Endothelial cell (in vitro differentiated cells): ENCODE results near the gene NFKB1. TPM values are rescaled to one million over a fixed set of nuclear protein-coding genes. Genes with fewer than 3 reads are reported as not detected.

ENCODE experiments used
- DNase-seq: peaks from one replicate; pipeline ENCODE4 v3.0.0; 2021; ENCODE audit warnings: low spot score
- H3K27ac Mint-ChIP-seq: one replicate; pipeline ENCODE4 v1.8.0; 2021; ENCODE audit warnings: mixed read lengths, inconsistent platforms; ENCODE audit not compliant: unreplicated experiment
- H3K27me3 Mint-ChIP-seq: one replicate; pipeline ENCODE4 v1.8.0; 2021; ENCODE audit warnings: mild to moderate bottlenecking, moderate library complexity, mixed read lengths, inconsistent platforms; ENCODE audit not compliant: unreplicated experiment
- H3K36me3 Mint-ChIP-seq: one replicate; pipeline ENCODE4 v1.8.0; 2021; ENCODE audit warnings: mild to moderate bottlenecking, low read depth, mixed read lengths, inconsistent platforms; ENCODE audit not compliant: unreplicated experiment
- H3K4me1 Mint-ChIP-seq: one replicate; pipeline ENCODE4 v1.8.0; 2021; ENCODE audit warnings: mild to moderate bottlenecking, mixed read lengths, inconsistent platforms; ENCODE audit not compliant: unreplicated experiment
- H3K4me3 Mint-ChIP-seq: one replicate; pipeline ENCODE4 v1.8.0; 2021; ENCODE audit warnings: mild to moderate bottlenecking, mixed read lengths, inconsistent platforms; ENCODE audit not compliant: unreplicated experiment
- H3K9me3 Mint-ChIP-seq: one replicate; pipeline ENCODE4 v1.8.0; 2021; ENCODE audit warnings: mixed read lengths, inconsistent platforms; ENCODE audit not compliant: unreplicated experiment
- total RNA-seq: library from RNA; stranded (reverse); fragmentation: NEBNext Ultra II Directional; extraction: Animal tissue kit (Norgen Biotek cat#: 25700); gene quantifications from one replicate; pipeline ENCODE4 v1.2.1, GENCODE V29; 2021; ENCODE audit not compliant: unreplicated experiment
- TF ChIP-seq, protein P1 (sequence below): fragments of 200-600 bp; sonication (generic); IDR thresholded peaks from one replicate; pipeline ENCODE4 v1.5.0; 2021; ENCODE audit warnings: antibody characterized with exemption; ENCODE audit not compliant: unreplicated experiment

Gene NFKB1
- total RNA-seq, 1 donor from 2014 or later, result 26.0 TPM

DNA sequence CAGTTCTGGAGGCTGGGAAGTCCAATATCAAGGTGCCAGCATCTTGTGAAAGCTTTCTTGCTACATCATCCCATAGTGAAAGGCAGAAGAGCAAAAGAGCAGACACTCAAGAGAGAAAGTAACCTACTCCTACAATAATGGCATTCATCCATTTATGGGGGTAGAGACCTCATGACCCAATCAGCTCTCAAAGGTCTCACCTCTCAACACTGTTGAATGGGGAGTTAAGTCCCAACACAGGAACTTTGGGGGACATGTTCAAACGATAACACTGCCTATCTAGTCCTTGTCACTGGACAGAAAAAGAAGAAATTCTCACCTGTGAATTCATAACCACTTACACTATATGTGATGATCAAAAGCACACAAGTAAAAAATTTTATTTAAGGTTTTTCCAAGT lies 6.6 kb upstream of the NFKB1 start:
- TF ChIP-seq, protein P1, sequence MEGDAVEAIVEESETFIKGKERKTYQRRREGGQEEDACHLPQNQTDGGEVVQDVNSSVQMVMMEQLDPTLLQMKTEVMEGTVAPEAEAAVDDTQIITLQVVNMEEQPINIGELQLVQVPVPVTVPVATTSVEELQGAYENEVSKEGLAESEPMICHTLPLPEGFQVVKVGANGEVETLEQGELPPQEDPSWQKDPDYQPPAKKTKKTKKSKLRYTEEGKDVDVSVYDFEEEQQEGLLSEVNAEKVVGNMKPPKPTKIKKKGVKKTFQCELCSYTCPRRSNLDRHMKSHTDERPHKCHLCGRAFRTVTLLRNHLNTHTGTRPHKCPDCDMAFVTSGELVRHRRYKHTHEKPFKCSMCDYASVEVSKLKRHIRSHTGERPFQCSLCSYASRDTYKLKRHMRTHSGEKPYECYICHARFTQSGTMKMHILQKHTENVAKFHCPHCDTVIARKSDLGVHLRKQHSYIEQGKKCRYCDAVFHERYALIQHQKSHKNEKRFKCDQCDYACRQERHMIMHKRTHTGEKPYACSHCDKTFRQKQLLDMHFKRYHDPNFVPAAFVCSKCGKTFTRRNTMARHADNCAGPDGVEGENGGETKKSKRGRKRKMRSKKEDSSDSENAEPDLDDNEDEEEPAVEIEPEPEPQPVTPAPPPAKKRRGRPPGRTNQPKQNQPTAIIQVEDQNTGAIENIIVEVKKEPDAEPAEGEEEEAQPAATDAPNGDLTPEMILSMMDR, result no peak
- Mint-ChIP-seq H3K27ac (no peak overlapping the region), H3K9me3 (no peaks in the 10 kb centered on the region), H3K4me1 (no peaks in the 10 kb centered on the region), H3K36me3 (no peaks in the 10 kb centered on the region), H3K27me3 (no peaks in the 10 kb centered on the region), H3K4me3 (no peak overlapping the region)
- DNase-seq, result no peak

DNA sequence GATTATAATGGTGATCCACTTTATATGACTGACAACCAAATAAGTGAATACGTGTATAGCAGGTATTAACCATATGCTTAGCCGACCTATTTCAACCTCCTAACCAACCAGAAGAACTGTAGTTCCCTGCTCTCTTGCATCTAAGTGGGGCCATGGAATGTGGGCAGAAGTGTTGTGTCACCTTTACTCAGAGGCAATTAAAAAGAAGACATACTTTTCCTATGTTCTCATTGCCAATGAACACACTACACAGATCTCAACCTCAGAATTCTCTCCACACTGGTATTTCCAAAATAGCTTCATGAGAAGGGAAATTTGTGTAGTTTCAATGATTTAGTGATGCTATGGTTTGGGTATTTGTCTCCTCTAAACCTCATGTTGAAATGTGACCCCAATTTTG lies 3.2 kb upstream of the NFKB1 start:
- Mint-ChIP-seq H3K36me3 (peaks cover 5% of the 10 kb centered on the region), H3K27me3 (peaks cover 6% of the 10 kb centered on the region), H3K4me3 (no peak overlapping the region), H3K4me1 (peaks cover 6% of the 10 kb centered on the region), H3K27ac (no peak overlapping the region), H3K9me3 (no peaks in the 10 kb centered on the region)
- TF ChIP-seq, protein P1, result no peak
- DNase-seq, result no peak

DNA sequence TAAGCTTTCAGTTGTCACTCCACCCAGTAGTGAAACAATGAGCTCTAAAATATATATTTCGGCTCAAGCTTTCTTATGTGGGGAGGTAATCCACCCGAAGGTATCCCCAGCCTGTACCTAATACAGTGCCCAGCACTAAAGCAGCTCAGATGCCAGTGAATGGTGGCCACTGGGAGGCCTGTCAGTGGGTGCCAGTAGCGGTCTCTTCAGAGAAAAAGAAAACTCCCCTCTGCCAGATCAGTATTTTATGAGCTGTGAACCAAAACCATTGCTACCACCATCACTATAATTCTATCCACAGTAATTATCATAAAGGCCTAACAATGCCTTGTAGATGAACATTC lies 835 bp upstream of the NFKB1 start:
- peaks cover 21% of the 10 kb centered on the region for H3K4me1 Mint-ChIP-seq
- H3K27ac Mint-ChIP-seq, result peak overlapping the region; percentile 22
- peaks cover 5% of the 10 kb centered on the region for H3K36me3 Mint-ChIP-seq

DNA sequence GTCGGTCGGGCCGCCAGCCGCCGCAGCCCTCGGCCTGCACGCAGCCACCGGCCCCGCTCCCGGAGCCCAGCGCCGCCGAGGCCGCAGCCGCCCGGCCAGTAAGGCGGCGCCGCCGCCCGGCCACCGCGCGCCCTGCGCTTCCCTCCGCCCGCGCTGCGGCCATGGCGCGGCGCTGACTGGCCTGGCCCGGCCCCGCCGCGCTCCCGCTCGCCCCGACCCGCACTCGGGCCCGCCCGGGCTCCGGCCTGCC lies 213 bp downstream of the NFKB1 start:
- H3K27me3 Mint-ChIP-seq, result peaks cover 6% of the 10 kb centered on the region
- H3K4me3 Mint-ChIP-seq, result no peak overlapping the region
- H3K36me3 Mint-ChIP-seq, result peaks cover 5% of the 10 kb centered on the region
- DNase-seq, result peak; percentile 65
- no peaks in the 10 kb centered on the region for H3K9me3 Mint-ChIP-seq
- TF ChIP-seq, protein P1, result no peak
- peaks cover 21% of the 10 kb centered on the region for H3K4me1 Mint-ChIP-seq
- no peak overlapping the region for H3K27ac Mint-ChIP-seq

More for the DNA sequence above, 835 bp upstream of the NFKB1 start:
- H3K9me3 Mint-ChIP-seq, result no peaks in the 10 kb centered on the region
- no peak for DNase-seq
- TF ChIP-seq, protein P1, result no peak
- peak overlapping the region; percentile 84 for H3K4me3 Mint-ChIP-seq
- H3K27me3 Mint-ChIP-seq, result peaks cover 6% of the 10 kb centered on the region

DNA sequence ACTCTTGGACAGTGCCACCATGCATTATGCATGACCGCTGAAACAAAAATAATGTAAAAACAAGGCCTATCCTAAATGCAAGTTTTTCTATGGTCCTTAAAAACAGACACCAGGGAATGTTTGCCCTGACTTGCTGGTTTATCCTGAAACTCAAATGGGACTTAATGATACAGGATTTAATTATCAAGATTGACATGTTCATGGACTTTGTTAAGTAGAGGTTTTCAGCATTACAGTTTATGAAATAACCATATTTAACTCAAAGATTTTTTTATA lies 1.3 kb downstream of the NFKB1 start:
- no peaks in the 10 kb centered on the region for H3K9me3 Mint-ChIP-seq
- H3K27ac Mint-ChIP-seq, result peak overlapping the region; percentile 80
- H3K4me3 Mint-ChIP-seq, result peak overlapping the region; percentile 92
- no peak for DNase-seq
- H3K27me3 Mint-ChIP-seq, result peaks cover 6% of the 10 kb centered on the region
- TF ChIP-seq, protein P1, result no peak
- H3K4me1 Mint-ChIP-seq, result peaks cover 21% of the 10 kb centered on the region
- peaks cover 5% of the 10 kb centered on the region for H3K36me3 Mint-ChIP-seq
